GM18498 (cell line): ENCODE data around the gene OSBPL8.
"Not testable (repeated sequence)": the region's sequence is repeated elsewhere in the genome, so short reads cannot be mapped to it uniquely, and the experiment has no call there.

ENCODE experiments used
- ATAC-seq: cut with Tn5 transposase; IDR thresholded peaks from one replicate; pipeline ENCODE4 v1.9.1; 2021; ENCODE audit warnings: mild to moderate bottlenecking, moderate library complexity; ENCODE audit not compliant: unreplicated experiment

Gene OSBPL8

GRCh38 chr12:76375470-76375869 lies 184.1 kb downstream of the OSBPL8 start:
- no peak for ATAC-seq

- ATAC-seq: no peak
Observed at GRCh38 chr12:76374386-76375020, 185.1 kb downstream of the OSBPL8 start.

- no peak for ATAC-seq
Observed at GRCh38 chr12:76368230-76368629, 191.3 kb downstream of the OSBPL8 start.

- ATAC-seq: no peak
Observed at GRCh38 chr12:76366163-76366562, 193.4 kb downstream of the OSBPL8 start.

- not testable (repeated sequence) for ATAC-seq
Observed at GRCh38 chr12:76364131-76364530, 195.4 kb downstream of the OSBPL8 start.

- ATAC-seq: no peak
Observed at GRCh38 chr12:76360316-76360715, 199.3 kb downstream of the OSBPL8 start.

- no peak for ATAC-seq
Observed at GRCh38 chr12:76356071-76356470, 203.5 kb downstream of the OSBPL8 start.

GRCh38 chr12:76348079-76348901 lies 211.3 kb downstream of the OSBPL8 start, which contains the start of gene BBS10:
Gene BBS10 (minus strand): TSS chr12:76348415. CDS start chr12:76348358, 57 bp downstream.
- ATAC-seq: peak; percentile 99

GRCh38 chr12:76346798-76347420 lies 212.7 kb downstream of the OSBPL8 start:
- ATAC-seq: no peak

GRCh38 chr12:76346236-76346635 lies 213.3 kb downstream of the OSBPL8 start:
- ATAC-seq: no peak

- ATAC-seq: no peak
Observed at GRCh38 chr12:76345569-76345968, 214.0 kb downstream of the OSBPL8 start.

- ATAC-seq: no peak
Observed at GRCh38 chr12:76341436-76342030, 218.0 kb downstream of the OSBPL8 start.

GRCh38 chr12:76340680-76341435 lies 218.7 kb downstream of the OSBPL8 start:
- no peak for ATAC-seq

GRCh38 chr12:76337583-76337982 lies 222.0 kb downstream of the OSBPL8 start:
- no peak for ATAC-seq

- no peak for ATAC-seq
Observed at GRCh38 chr12:76332606-76333005, 227.0 kb downstream of the OSBPL8 start.

GRCh38 chr12:76329606-76330005 lies 230.0 kb downstream of the OSBPL8 start:
- ATAC-seq: no peak

GRCh38 chr12:76329159-76329558 lies 230.4 kb downstream of the OSBPL8 start:
- no peak for ATAC-seq

GRCh38 chr12:76319595-76320319 lies 239.8 kb downstream of the OSBPL8 start:
- not testable (repeated sequence) for ATAC-seq

GRCh38 chr12:76318773-76319594 lies 240.6 kb downstream of the OSBPL8 start:
- ATAC-seq: no peak
